ENCODE results near the gene NCOA1. TPM values are rescaled to one million over a fixed set of nuclear protein-coding genes. Genes with fewer than 3 reads are reported as not detected.
A peak's percentile ranks its signal among the peaks of the same experiment; 100 is the strongest.

Gene NCOA1
- polyA plus RNA-seq, 3 donors = 7.3 to 30.2 (median 10.2) TPM

DNA sequence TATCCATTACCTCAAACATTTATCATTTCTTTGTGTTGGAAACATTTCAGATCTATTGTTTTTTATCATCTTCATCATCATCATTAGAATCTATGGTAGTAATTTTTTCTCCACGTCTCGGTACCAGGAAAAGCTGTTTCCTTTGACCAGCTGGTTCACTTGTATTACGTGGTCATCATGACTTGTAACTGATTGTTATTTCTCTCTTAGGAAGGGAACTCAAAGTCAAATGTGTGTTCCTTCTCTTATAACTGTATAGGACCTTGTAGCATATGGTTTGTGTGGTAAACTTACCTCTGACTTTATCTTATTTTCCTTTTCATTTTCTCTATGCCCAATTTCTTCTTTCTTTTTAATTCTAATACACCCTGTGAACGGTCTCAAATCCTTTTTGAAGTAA is 16.5 kb downstream of the NCOA1 start:
- Histone ChIP-seq H3K4me1 (ENCODE audit: control insufficient read depth in 1 of 2, insufficient read depth in 2 of 2, low read length in 2 of 2) (peaks cover 15 to 38% of the 10 kb centered on the region in 2 donors), H3K27me3 (ENCODE audit: control insufficient read depth in 2 of 2, insufficient read depth in 2 of 2, low read length in 2 of 2) (no peaks in the 10 kb centered on the region), H4K20me1 (ENCODE audit: insufficient read depth, low read length) (peaks cover 100% of the 10 kb centered on the region), H3K4me2 (replicated peaks; ENCODE audit: extremely low read depth, low read length, poor library complexity, severe bottlenecking) (no peak overlapping the region), H3K27ac (ENCODE audit: low read depth in 1 of 2, low read length in 2 of 2) (no peak overlapping the region), H3K9ac (ENCODE audit: insufficient read depth, low read length, poor library complexity, severe bottlenecking) (no peak overlapping the region), H3K36me3 (replicated peaks in 1 of 2; ENCODE audit: control insufficient read depth in 1 of 2, insufficient read depth in 2 of 2, low read length in 2 of 2) (no peaks in the 10 kb centered on the region), H3K79me2 (ENCODE audit: insufficient read depth, low read length) (peaks cover 99% of the 10 kb centered on the region), H3K9me3 (replicated peaks in 1 of 2; ENCODE audit: control insufficient read depth in 1 of 2, insufficient read depth in 1 of 2, low read length in 2 of 2) (no peaks in the 10 kb centered on the region), H3K4me3 (replicated peaks in 1 of 3; ENCODE audit: low read depth in 2 of 3, low read length in 3 of 3) (no peak overlapping the region), H2AFZ (ENCODE audit: insufficient read depth, low read depth, low read length, poor library complexity, severe bottlenecking) (no peak overlapping the region)
- Mint-ChIP-seq H3K4me3 (peak overlapping the region in 1 of 2 donors; percentile 30), H3K27me3 (ENCODE audit: low read depth in 3 of 3) (no peaks in the 10 kb centered on the region), H3K4me1 (peaks cover 64% of the 10 kb centered on the region), H3K36me3 (peaks cover 0 to 7% of the 10 kb centered on the region in 2 donors), H3K27ac (peak overlapping the region in 5 of 7 donors; percentile 31 to 66 (median 54)), H3K9me3 (peaks cover 0 to 1% (median 0%) of the 10 kb centered on the region in 7 donors)
- intact Hi-C loops (cut with micrococcal nuclease) = no loop called here
- no CpG with 5 or more reads among the region's 4 CpGs for WGBS (ENCODE audit: insufficient coverage)
- TF ChIP-seq, protein P1, sequence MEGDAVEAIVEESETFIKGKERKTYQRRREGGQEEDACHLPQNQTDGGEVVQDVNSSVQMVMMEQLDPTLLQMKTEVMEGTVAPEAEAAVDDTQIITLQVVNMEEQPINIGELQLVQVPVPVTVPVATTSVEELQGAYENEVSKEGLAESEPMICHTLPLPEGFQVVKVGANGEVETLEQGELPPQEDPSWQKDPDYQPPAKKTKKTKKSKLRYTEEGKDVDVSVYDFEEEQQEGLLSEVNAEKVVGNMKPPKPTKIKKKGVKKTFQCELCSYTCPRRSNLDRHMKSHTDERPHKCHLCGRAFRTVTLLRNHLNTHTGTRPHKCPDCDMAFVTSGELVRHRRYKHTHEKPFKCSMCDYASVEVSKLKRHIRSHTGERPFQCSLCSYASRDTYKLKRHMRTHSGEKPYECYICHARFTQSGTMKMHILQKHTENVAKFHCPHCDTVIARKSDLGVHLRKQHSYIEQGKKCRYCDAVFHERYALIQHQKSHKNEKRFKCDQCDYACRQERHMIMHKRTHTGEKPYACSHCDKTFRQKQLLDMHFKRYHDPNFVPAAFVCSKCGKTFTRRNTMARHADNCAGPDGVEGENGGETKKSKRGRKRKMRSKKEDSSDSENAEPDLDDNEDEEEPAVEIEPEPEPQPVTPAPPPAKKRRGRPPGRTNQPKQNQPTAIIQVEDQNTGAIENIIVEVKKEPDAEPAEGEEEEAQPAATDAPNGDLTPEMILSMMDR (IDR thresholded peaks at IDR 0.05) = no peak
- no peak for DNase-seq

DNA sequence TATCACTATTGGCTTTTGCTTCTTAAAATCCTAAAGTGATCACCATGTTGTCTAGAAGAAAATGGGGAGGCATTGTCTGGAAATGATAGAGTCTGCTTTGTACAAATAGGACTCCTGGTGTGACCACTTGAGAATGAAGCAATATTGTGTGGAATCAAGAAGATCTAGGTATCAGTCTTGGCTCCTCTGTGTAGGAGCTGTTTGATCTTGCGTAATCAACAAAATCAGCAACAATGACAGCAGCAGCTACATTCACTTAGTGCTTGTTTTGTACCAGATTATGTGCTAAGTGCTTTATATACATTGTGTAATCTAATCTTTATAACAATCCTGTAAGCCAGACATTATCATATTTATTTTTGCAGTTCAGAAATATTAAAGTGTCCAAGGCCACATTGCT is 17.8 kb downstream of the NCOA1 start:
- Histone ChIP-seq H3K9ac (ENCODE audit: insufficient read depth, low read length, poor library complexity, severe bottlenecking) (no peak overlapping the region), H3K4me1 (ENCODE audit: control insufficient read depth in 1 of 2, insufficient read depth in 2 of 2, low read length in 2 of 2) (peaks cover 20 to 49% of the 10 kb centered on the region in 2 donors), H3K4me2 (replicated peaks; ENCODE audit: extremely low read depth, low read length, poor library complexity, severe bottlenecking) (no peak overlapping the region), H3K27ac (ENCODE audit: low read depth in 1 of 2, low read length in 2 of 2) (peak overlapping the region in 1 of 2 donors; percentile 4), H3K36me3 (replicated peaks in 1 of 2; ENCODE audit: control insufficient read depth in 1 of 2, insufficient read depth in 2 of 2, low read length in 2 of 2) (no peaks in the 10 kb centered on the region), H2AFZ (ENCODE audit: insufficient read depth, low read depth, low read length, poor library complexity, severe bottlenecking) (no peak overlapping the region), H4K20me1 (ENCODE audit: insufficient read depth, low read length) (peaks cover 100% of the 10 kb centered on the region), H3K9me3 (replicated peaks in 1 of 2; ENCODE audit: control insufficient read depth in 1 of 2, insufficient read depth in 1 of 2, low read length in 2 of 2) (no peaks in the 10 kb centered on the region), H3K79me2 (ENCODE audit: insufficient read depth, low read length) (peaks cover 99% of the 10 kb centered on the region), H3K4me3 (replicated peaks in 1 of 3; ENCODE audit: low read depth in 2 of 3, low read length in 3 of 3) (no peak overlapping the region), H3K27me3 (ENCODE audit: control insufficient read depth in 2 of 2, insufficient read depth in 2 of 2, low read length in 2 of 2) (no peaks in the 10 kb centered on the region)
- peak in 1 of 3 donors; percentile 18 for DNase-seq
- Mint-ChIP-seq H3K27ac (no peak overlapping the region), H3K27me3 (ENCODE audit: low read depth in 3 of 3) (no peaks in the 10 kb centered on the region), H3K4me1 (peaks cover 72% of the 10 kb centered on the region), H3K4me3 (no peak overlapping the region), H3K9me3 (peaks cover 0 to 1% (median 0%) of the 10 kb centered on the region in 7 donors), H3K36me3 (peaks cover 0 to 7% of the 10 kb centered on the region in 2 donors)
- intact Hi-C loops (cut with micrococcal nuclease) = no loop called here
- TF ChIP-seq, protein P1 (IDR thresholded peaks at IDR 0.05) = no peak
- no CpG with 5 or more reads among the region's 1 CpG for WGBS (ENCODE audit: insufficient coverage)

All from CD14-positive monocyte (primary cell).